Trophoblast cell (in vitro differentiated cells and primary cell): ENCODE data around the gene SF3B3.
A peak's percentile ranks its signal among the peaks of the same experiment; 100 is the strongest.
"Not testable (repeated sequence)": the region's sequence is repeated elsewhere in the genome, so short reads cannot be mapped to it uniquely, and the experiment has no call there.

ENCODE experiments used
- DNase-seq, 2 donors: peaks; one replicate each; pipeline ENCODE4 v3.0.0-alpha.2; 2016
- H2AFZ ChIP-seq: 2 replicates; pipeline ENCODE4 v1.6.1; 2013; ENCODE audit warnings: low read length, moderate library complexity, mild to moderate bottlenecking; ENCODE audit not compliant: insufficient read depth, poor library complexity
- H2AK5ac ChIP-seq: 2 replicates; pipeline ENCODE4 v1.6.1; 2013; ENCODE audit warnings: mild to moderate bottlenecking, low read length
- H2BK120ac ChIP-seq: 2 replicates; pipeline ENCODE4 v1.6.1; 2013; ENCODE audit warnings: low read length, mild to moderate bottlenecking, moderate library complexity; ENCODE audit not compliant: insufficient read depth, poor library complexity
- H2BK12ac ChIP-seq: 2 replicates; pipeline ENCODE4 v1.6.1; 2013; ENCODE audit warnings: mild to moderate bottlenecking, low read length, moderate library complexity
- H2BK5ac ChIP-seq: 2 replicates; pipeline ENCODE4 v1.6.1; 2013; ENCODE audit warnings: low read length, low read depth, moderate library complexity, mild to moderate bottlenecking; ENCODE audit not compliant: poor library complexity
- H3K14ac ChIP-seq: 2 replicates; pipeline ENCODE4 v1.6.1; 2013; ENCODE audit warnings: mild to moderate bottlenecking, low read length
- H3K18ac ChIP-seq: 2 replicates; pipeline ENCODE4 v1.6.1; 2013; ENCODE audit warnings: mild to moderate bottlenecking, low read length
- H3K23ac ChIP-seq: 2 replicates; pipeline ENCODE4 v1.6.1; 2013; ENCODE audit warnings: low read length
- H3K27ac ChIP-seq: 2 replicates; pipeline ENCODE4 v1.5.1; 2013; ENCODE audit warnings: low read depth, mild to moderate bottlenecking, inconsistent platforms, low read length, moderate library complexity
- H3K27me3 ChIP-seq: 2 replicates; pipeline ENCODE4 v1.6.1; 2013; ENCODE audit warnings: inconsistent platforms, mild to moderate bottlenecking, low read length, moderate library complexity; ENCODE audit not compliant: insufficient read depth
- H3K36me3 ChIP-seq, 2 experiments: 1 replicate in 1 of 2; 2 replicates in 1 of 2; pipeline ENCODE4 v1.6.1; 2013; ENCODE audit warnings: low read length in 2 of 2, mild to moderate bottlenecking in 2 of 2, moderate library complexity in 1 of 2; ENCODE audit not compliant: insufficient read depth in 2 of 2, control insufficient read depth in 1 of 2
- H3K4ac ChIP-seq: 2 replicates; pipeline ENCODE4 v1.6.1; 2013; ENCODE audit warnings: low read depth, mild to moderate bottlenecking, low read length, moderate library complexity
- H3K4me1 ChIP-seq, 2 experiments: 1 replicate in 1 of 2; 2 replicates in 1 of 2; pipeline ENCODE4 v1.6.1; 2013; ENCODE audit warnings: low read length in 2 of 2, mild to moderate bottlenecking in 2 of 2, moderate library complexity in 1 of 2; ENCODE audit not compliant: insufficient read depth in 2 of 2, control insufficient read depth in 1 of 2
- H3K4me2 ChIP-seq: 2 replicates; pipeline ENCODE4 v1.6.1; 2013; ENCODE audit warnings: inconsistent platforms, mild to moderate bottlenecking, low read length, moderate library complexity
- H3K4me3 ChIP-seq: 2 replicates; pipeline ENCODE4 v1.5.1; 2013; ENCODE audit warnings: mild to moderate bottlenecking, low read depth, low read length, inconsistent platforms
- H3K79me1 ChIP-seq: one replicate; pipeline ENCODE4 v1.6.1; 2013; ENCODE audit warnings: low read length
- H3K79me2 ChIP-seq: 2 replicates; pipeline ENCODE4 v1.6.1; 2013; ENCODE audit warnings: low read length, mild to moderate bottlenecking; ENCODE audit not compliant: control insufficient read depth, insufficient read depth, poor library complexity
- H3K9ac ChIP-seq: 2 replicates; pipeline ENCODE4 v1.6.1; 2013; ENCODE audit warnings: mild to moderate bottlenecking, low read length
- H3K9me3 ChIP-seq: 2 replicates; pipeline ENCODE4 v1.6.1; 2013; ENCODE audit warnings: low read depth, mild to moderate bottlenecking, control low read depth, inconsistent platforms, low read length; ENCODE audit not compliant: insufficient read depth
- H4K12ac ChIP-seq: 2 replicates; pipeline ENCODE4 v1.6.1; 2013; ENCODE audit warnings: low read depth, mild to moderate bottlenecking, low read length, moderate library complexity
- H4K8ac ChIP-seq: 2 replicates; pipeline ENCODE4 v1.6.1; 2013; ENCODE audit warnings: low read depth, mild to moderate bottlenecking, low read length, moderate library complexity
- H4K91ac ChIP-seq: one replicate; pipeline ENCODE4 v1.6.1; 2013; ENCODE audit warnings: low read depth, mild to moderate bottlenecking, low read length, moderate library complexity
- WGBS: extraction: QIAGEN DNeasy Blood & Tissue Kit; methylation state at CpG from one replicate; pipeline ENCODE4 v1.1.7; 2013; ENCODE audit warnings: missing lambda C conversion rate; ENCODE audit not compliant: insufficient read length, insufficient coverage; ENCODE audit errors: extremely low coverage; 5-methylcytosine and 5-hydroxymethylcytosine counted together

Gene SF3B3

GRCh38 chr16:70582280-70582978, 58.8 kb downstream of the SF3B3 start:
- peak; percentile 77 to 82 for DNase-seq
- no peak overlapping the region for H3K4ac ChIP-seq
- H3K18ac ChIP-seq, result no peak overlapping the region
- no peak overlapping the region for H3K9ac ChIP-seq
- no peak overlapping the region for H4K8ac ChIP-seq
- no peak overlapping the region for H4K91ac ChIP-seq
- no peak overlapping the region for H2BK12ac ChIP-seq
- H3K36me3 ChIP-seq, result no peaks in the 10 kb centered on the region
- no peaks in the 10 kb centered on the region for H3K79me1 ChIP-seq
- H3K4me1 ChIP-seq, result peaks cover 0 to 3% of the 10 kb centered on the region in 2 experiments
- H2AK5ac ChIP-seq, result no peak overlapping the region
- no peak overlapping the region for H3K27ac ChIP-seq
- no peak overlapping the region for H2BK5ac ChIP-seq
- WGBS, result no CpG with 5 or more reads among the region's 11 CpGs
- no peak overlapping the region for H3K14ac ChIP-seq
- no peaks in the 10 kb centered on the region for H3K79me2 ChIP-seq
- no peak overlapping the region for H4K12ac ChIP-seq
- H3K23ac ChIP-seq, result no peak overlapping the region
- no peak overlapping the region for H3K4me2 ChIP-seq
- H3K4me3 ChIP-seq, result no peak overlapping the region
- no peak overlapping the region for H2AFZ ChIP-seq
- H2BK120ac ChIP-seq, result no peak overlapping the region
- H3K9me3 ChIP-seq, result no peaks in the 10 kb centered on the region
- no peaks in the 10 kb centered on the region for H3K27me3 ChIP-seq

GRCh38 chr16:70586731-70587130, 63.1 kb downstream of the SF3B3 start:
- Histone ChIP-seq H4K91ac (no peak overlapping the region), H3K4me3 (no peak overlapping the region), H3K27ac (no peak overlapping the region), H3K9ac (no peak overlapping the region), H4K8ac (no peak overlapping the region), H3K4ac (no peak overlapping the region), H3K36me3 (no peaks in the 10 kb centered on the region), H2AK5ac (no peak overlapping the region), H4K12ac (no peak overlapping the region), H3K4me2 (no peak overlapping the region), H3K27me3 (no peaks in the 10 kb centered on the region), H3K14ac (no peak overlapping the region), H2BK120ac (no peak overlapping the region), H3K4me1 (peaks cover 0 to 3% of the 10 kb centered on the region in 2 experiments), H2BK5ac (no peak overlapping the region), H2AFZ (no peak overlapping the region), H3K79me2 (no peaks in the 10 kb centered on the region), H3K79me1 (no peaks in the 10 kb centered on the region), H3K23ac (no peak overlapping the region), H3K18ac (no peak overlapping the region), H2BK12ac (no peak overlapping the region), H3K9me3 (no peaks in the 10 kb centered on the region)
- WGBS, result no CpG with 5 or more reads among the region's 9 CpGs
- DNase-seq, result no peak

DNA sequence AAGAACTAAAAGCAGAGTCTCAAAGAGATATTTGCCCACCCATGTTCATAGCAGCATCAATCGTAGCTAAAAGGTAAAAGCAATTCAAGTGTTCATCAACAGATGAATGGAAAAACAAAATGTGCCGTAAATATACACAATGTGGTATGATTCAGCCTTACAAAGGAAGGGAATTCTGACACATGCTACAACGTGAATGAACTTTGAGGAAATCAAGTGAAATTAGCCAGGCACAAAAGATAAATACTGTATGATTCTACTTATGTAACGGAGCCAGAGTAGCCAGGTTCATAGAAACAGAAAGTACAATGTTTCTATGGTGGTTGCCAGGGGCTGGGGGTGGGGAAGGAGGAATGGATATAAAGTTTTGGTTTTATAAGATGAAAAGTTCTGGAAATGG, 64.9 kb downstream of the SF3B3 start:
- H3K9me3 ChIP-seq, result no peaks in the 10 kb centered on the region
- H3K79me2 ChIP-seq, result no peaks in the 10 kb centered on the region
- no peak overlapping the region for H3K4me2 ChIP-seq
- H4K91ac ChIP-seq, result no peak overlapping the region
- no peak overlapping the region for H2AFZ ChIP-seq
- H3K14ac ChIP-seq, result no peak overlapping the region
- no peak overlapping the region for H3K23ac ChIP-seq
- no peak overlapping the region for H2AK5ac ChIP-seq
- no peak overlapping the region for H3K27ac ChIP-seq
- H2BK12ac ChIP-seq, result no peak overlapping the region
- no peak overlapping the region for H4K8ac ChIP-seq
- H3K36me3 ChIP-seq, result no peaks in the 10 kb centered on the region
- H3K4me1 ChIP-seq, result no peaks in the 10 kb centered on the region
- no peak overlapping the region for H3K4me3 ChIP-seq
- H3K4ac ChIP-seq, result no peak overlapping the region
- H3K9ac ChIP-seq, result no peak overlapping the region
- H4K12ac ChIP-seq, result no peak overlapping the region
- no peaks in the 10 kb centered on the region for H3K79me1 ChIP-seq
- H3K18ac ChIP-seq, result no peak overlapping the region
- WGBS, result no CpG with 5 or more reads among the region's 4 CpGs
- no peak for DNase-seq
- no peak overlapping the region for H2BK120ac ChIP-seq
- H3K27me3 ChIP-seq, result no peaks in the 10 kb centered on the region
- no peak overlapping the region for H2BK5ac ChIP-seq

DNA sequence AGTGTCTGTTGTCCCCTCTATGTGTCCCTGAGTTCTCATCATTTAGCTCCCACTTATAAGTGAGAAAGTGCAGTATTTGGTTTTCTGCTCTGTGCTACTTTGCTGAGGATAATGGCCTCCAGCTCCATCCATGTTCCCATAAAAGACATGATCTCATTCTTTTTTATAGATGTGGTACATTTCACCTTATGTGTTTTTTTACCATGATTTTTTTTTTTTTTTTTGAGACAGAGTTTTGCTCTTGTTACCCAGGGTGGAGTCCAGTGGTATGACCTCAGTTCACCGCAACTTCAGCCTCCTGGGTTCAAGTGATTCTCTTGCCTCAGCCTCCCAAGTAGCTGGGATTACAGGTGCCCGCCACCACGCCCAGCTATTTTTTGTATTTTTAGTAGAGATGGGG, 65.8 kb downstream of the SF3B3 start:
- H3K27me3 ChIP-seq, H3K18ac ChIP-seq, H2AFZ ChIP-seq, H3K4ac ChIP-seq, H3K27ac ChIP-seq, H4K91ac ChIP-seq, H2BK5ac ChIP-seq, H3K4me3 ChIP-seq, H3K23ac ChIP-seq, H4K12ac ChIP-seq, H3K79me1 ChIP-seq, H3K4me1 ChIP-seq, H2AK5ac ChIP-seq, H3K36me3 ChIP-seq, H3K79me2 ChIP-seq, H3K9me3 ChIP-seq, H3K9ac ChIP-seq, H3K14ac ChIP-seq, H4K8ac ChIP-seq, H2BK120ac ChIP-seq, H3K4me2 ChIP-seq, H2BK12ac ChIP-seq, DNase-seq: not testable (repeated sequence)
- WGBS, result no CpG with 5 or more reads among the region's 3 CpGs
